ENCODE results near the gene GATA5.

- TF ChIP-seq CTCF (IDR thresholded peaks at IDR 0.05) (no peak), POLR2A (IDR thresholded peaks at IDR 0.05) (no peak)
These were observed 50.3 kb downstream of the GATA5 start for GRCh38 chr20:62425281-62426058.
